D721Med (cell line): ENCODE results near the gene PFKP.

Experiments used
- DNase-seq: peaks from one replicate; pipeline ENCODE4 v3.0.0; 2011; ENCODE audit warnings: low spot score; ENCODE audit not compliant: insufficient read length
- FAIRE-seq: peaks from 2 replicates; lab custom pipeline; 2011; peaks lifted over from hg19 to GRCh38; lab: Jason Lieb, UNC
- CTCF ChIP-seq: IDR thresholded peaks from 2 replicates; pipeline ENCODE4 v1.5.1; 2012; ENCODE audit warnings: mild to moderate bottlenecking, control low read depth; ENCODE audit not compliant: insufficient read depth; ENCODE audit errors: missing control alignments

Gene PFKP

GRCh38 chr10:3091921-3092320 lies 24.6 kb downstream of the PFKP start:
- DNase-seq (no peak), FAIRE-seq (no peak)
- TF ChIP-seq CTCF: no peak

- no peak for TF ChIP-seq CTCF
- no peak for DNase-seq
- no peak for FAIRE-seq
These were observed 26.6 kb downstream of the PFKP start for GRCh38 chr10:3093996-3094395.

GRCh38 chr10:3094609-3095036 lies 27.3 kb downstream of the PFKP start:
- FAIRE-seq: no peak
- no peak for TF ChIP-seq CTCF
- DNase-seq: no peak

GRCh38 chr10:3095373-3096139 lies 28.2 kb downstream of the PFKP start:
- DNase-seq (no peak), FAIRE-seq (no peak)
- TF ChIP-seq CTCF: no peak

GRCh38 chr10:3096149-3096548 lies 28.8 kb downstream of the PFKP start:
- FAIRE-seq: no peak
- no peak for TF ChIP-seq CTCF
- DNase-seq: no peak

DNA sequence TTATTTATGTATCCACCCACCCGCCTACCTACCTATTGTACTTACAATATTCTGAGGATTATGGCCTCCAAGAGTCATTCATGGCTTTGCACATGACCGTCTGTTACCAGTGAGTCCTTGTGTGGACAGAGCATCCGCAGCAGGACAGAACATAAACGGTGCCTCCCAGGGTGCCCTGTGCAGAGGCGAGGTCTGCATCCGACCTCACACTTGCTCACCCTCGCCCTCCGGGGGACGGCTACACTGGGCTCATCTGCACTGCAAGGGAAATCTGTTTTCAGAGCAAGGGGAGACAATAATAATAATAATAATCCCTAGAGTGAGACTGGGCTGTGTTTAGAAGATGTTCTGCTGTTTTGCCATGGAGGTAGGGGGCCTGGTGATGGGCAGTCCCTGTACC lies 29.8 kb downstream of the PFKP start:
- DNase-seq (no peak), FAIRE-seq (no peak)
- no peak for TF ChIP-seq CTCF

DNA sequence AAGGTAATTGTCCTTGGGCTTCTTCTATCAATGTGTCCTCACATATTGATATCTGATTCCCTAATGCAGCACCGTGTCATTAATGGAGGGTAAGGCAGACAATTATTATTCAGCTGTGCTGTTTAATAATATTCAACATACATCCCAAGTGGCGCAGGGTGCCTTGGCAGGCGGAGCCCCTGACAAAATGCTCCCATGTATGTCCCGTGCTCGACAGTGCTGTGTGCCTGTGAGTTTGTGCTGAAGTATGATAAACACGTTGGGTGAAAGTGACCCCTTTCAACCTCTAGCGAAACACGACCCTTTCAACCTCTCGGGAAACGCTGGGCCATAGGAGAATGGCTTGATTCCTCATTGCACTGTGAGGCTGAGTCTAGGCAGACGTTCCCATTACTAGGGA lies 31.3 kb downstream of the PFKP start:
- TF ChIP-seq CTCF: no peak
- DNase-seq: no peak
- FAIRE-seq: no peak
